IMR-90 (cell line): ENCODE measurements around the gene SNRNP40.

ENCODE experiments used
- CEBPB ChIP-seq: IDR thresholded peaks from 2 replicates; pipeline ENCODE4 v1.6.1; 2012; ENCODE audit warnings: low read depth, low read length, improper control_type of control experiment
- FOS ChIP-seq: fragments of 150-350 bp; IDR thresholded peaks from 2 replicates; pipeline ENCODE4 v1.6.1; 2016; ENCODE audit warnings: low read depth, low read length
- MAZ ChIP-seq: IDR thresholded peaks from 2 replicates; pipeline ENCODE4 v1.6.1; 2012; ENCODE audit warnings: low read depth, mild to moderate bottlenecking, low read length, improper control_type of control experiment, moderate library complexity, borderline replicate concordance
- MXI1 ChIP-seq: IDR thresholded peaks from 2 replicates; pipeline ENCODE4 v1.6.1; 2012; ENCODE audit warnings: low read depth, mild to moderate bottlenecking, low read length, moderate library complexity, borderline replicate concordance
- POLR2A ChIP-seq: IDR thresholded peaks from 2 replicates; pipeline ENCODE4 v1.6.1; 2012; ENCODE audit warnings: mild to moderate bottlenecking, low read depth, low read length
- RAD21 ChIP-seq: IDR thresholded peaks from 2 replicates; pipeline ENCODE4 v1.6.1; 2012; ENCODE audit warnings: low read length, improper control_type of control experiment
- SMC3 ChIP-seq: fragments of 150-350 bp; IDR thresholded peaks from 2 replicates; pipeline ENCODE4 v1.6.1; 2016; ENCODE audit warnings: low read depth, mild to moderate bottlenecking, antibody characterized with exemption, low read length, moderate library complexity
- TF ChIP-seq, protein P1 (sequence below): conservative IDR thresholded peaks from 2 replicates; pipeline ENCODE4 v1.5.1; 2012; ENCODE audit warnings: mild to moderate bottlenecking, low read depth, low read length, improper control_type of control experiment
- TF ChIP-seq, protein P2 (sequence below): fragments of 150-350 bp; IDR thresholded peaks from 2 replicates; pipeline ENCODE4 v1.6.1; 2016; ENCODE audit warnings: low read depth, mild to moderate bottlenecking, low read length, moderate library complexity, borderline replicate concordance

DNA sequence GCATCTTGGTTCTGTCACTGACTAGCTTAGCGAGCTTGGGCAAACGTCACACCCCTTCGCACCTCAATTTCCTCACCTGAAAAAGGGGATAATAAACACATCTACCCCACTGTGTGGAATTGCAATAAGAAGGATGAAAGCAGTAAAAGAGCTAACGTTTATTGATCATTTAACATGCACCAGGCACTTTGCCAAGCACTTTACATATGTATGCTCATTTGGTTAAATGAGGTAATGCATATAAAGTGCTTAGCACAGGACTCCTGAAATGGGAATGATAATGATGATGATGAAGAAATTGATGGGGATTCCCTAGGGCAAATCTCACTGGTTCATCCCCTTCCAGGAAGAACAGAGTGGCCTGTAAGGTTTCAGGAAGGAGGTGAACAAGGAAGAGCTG lies 61.7 kb downstream of the SNRNP40 start:
- no peak for TF ChIP-seq FOS
- TF ChIP-seq SMC3, result no peak
- TF ChIP-seq, protein P1, sequence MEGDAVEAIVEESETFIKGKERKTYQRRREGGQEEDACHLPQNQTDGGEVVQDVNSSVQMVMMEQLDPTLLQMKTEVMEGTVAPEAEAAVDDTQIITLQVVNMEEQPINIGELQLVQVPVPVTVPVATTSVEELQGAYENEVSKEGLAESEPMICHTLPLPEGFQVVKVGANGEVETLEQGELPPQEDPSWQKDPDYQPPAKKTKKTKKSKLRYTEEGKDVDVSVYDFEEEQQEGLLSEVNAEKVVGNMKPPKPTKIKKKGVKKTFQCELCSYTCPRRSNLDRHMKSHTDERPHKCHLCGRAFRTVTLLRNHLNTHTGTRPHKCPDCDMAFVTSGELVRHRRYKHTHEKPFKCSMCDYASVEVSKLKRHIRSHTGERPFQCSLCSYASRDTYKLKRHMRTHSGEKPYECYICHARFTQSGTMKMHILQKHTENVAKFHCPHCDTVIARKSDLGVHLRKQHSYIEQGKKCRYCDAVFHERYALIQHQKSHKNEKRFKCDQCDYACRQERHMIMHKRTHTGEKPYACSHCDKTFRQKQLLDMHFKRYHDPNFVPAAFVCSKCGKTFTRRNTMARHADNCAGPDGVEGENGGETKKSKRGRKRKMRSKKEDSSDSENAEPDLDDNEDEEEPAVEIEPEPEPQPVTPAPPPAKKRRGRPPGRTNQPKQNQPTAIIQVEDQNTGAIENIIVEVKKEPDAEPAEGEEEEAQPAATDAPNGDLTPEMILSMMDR, result no peak
- TF ChIP-seq POLR2A, result no peak
- no peak for TF ChIP-seq RAD21
- no peak for TF ChIP-seq MAZ
- TF ChIP-seq, protein P2, sequence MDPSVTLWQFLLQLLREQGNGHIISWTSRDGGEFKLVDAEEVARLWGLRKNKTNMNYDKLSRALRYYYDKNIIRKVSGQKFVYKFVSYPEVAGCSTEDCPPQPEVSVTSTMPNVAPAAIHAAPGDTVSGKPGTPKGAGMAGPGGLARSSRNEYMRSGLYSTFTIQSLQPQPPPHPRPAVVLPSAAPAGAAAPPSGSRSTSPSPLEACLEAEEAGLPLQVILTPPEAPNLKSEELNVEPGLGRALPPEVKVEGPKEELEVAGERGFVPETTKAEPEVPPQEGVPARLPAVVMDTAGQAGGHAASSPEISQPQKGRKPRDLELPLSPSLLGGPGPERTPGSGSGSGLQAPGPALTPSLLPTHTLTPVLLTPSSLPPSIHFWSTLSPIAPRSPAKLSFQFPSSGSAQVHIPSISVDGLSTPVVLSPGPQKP, result no peak
- TF ChIP-seq MXI1, result no peak
- TF ChIP-seq CEBPB, result no peak
